NCI-H2107 (cell line): Measurements from ENCODE around the gene CDH18.

Source experiments
- DNase-seq: peaks from one replicate; lab custom pipeline; 2025; lab: John Stamatoyannopoulos, UW

Gene CDH18, protein sequence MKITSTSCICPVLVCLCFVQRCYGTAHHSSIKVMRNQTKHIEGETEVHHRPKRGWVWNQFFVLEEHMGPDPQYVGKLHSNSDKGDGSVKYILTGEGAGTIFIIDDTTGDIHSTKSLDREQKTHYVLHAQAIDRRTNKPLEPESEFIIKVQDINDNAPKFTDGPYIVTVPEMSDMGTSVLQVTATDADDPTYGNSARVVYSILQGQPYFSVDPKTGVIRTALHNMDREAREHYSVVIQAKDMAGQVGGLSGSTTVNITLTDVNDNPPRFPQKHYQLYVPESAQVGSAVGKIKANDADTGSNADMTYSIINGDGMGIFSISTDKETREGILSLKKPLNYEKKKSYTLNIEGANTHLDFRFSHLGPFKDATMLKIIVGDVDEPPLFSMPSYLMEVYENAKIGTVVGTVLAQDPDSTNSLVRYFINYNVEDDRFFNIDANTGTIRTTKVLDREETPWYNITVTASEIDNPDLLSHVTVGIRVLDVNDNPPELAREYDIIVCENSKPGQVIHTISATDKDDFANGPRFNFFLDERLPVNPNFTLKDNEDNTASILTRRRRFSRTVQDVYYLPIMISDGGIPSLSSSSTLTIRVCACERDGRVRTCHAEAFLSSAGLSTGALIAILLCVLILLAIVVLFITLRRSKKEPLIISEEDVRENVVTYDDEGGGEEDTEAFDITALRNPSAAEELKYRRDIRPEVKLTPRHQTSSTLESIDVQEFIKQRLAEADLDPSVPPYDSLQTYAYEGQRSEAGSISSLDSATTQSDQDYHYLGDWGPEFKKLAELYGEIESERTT

GRCh38 chr5:19987612-19988361 lies at the start of gene CDH18:
Gene CDH18, minus strand, starts transcription at chr5:19988200. Its CDS starts 149,214 bp downstream, at chr5:19838986.
- no peak for DNase-seq

GRCh38 chr5:20034717-20035116 lies 46.7 kb upstream of the CDH18 start:
- no peak for DNase-seq

DNA sequence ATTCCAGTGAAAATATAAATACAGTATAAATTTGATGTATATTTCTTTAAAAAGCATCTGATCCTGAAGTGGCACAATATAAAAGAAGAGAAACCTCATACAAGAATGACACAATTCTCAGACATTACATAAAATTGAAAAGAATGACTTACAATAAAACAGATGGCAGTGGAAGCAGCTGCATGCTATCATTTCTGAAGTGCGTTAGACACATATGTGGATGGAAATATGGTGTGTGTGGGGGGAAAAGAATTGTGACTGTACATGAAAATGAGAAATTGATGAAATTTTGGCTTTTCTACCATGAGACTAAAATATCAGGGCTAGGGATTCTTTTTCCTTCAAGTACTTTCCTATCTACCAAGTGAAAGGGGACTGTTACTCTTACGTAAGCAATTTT lies 45.9 kb upstream of the CDH18 start:
- no peak for DNase-seq

- DNase-seq: no peak
Measured at GRCh38 chr5:20032896-20033295, 44.9 kb upstream of the CDH18 start.

DNA sequence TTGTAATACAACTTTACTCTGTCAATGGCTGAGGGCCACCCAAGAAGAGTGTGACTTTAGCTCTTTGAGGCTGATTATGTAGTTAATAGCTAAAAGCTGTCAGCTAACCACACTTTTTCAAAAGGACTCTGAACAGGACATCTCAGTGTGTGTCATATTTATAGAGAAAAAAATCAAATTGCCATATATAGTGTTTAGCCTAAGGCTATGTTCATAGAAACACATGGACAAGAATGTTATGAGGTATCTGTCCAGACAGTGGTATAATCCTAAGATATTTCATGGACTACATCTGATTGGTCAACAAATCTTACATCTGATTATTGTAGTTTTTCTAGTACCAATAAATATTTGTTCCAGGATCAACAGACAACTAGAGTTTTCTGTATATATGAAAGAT lies 42.1 kb upstream of the CDH18 start:
- no peak for DNase-seq

- no peak for DNase-seq
Measured at GRCh38 chr5:20029266-20029665, 41.3 kb upstream of the CDH18 start.

DNA sequence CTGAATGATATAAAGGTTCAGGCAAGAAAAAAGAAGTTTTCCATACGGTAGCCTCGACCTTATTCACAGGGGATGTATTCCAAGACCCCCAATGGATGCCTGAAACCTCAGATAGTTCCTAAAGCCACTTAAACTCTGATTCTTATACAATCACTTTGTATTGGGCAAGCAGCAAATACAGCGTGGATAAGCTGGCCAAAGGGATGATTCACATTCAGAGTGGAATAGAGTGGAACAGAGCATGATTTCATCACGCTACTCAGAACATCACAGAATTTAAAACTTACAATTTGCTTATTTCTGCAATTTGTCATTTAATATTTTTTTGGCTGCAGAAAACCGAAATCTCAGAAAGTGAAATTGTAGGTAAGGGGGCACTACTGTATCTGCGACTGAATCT lies 40.5 kb upstream of the CDH18 start:
- DNase-seq: no peak

DNA sequence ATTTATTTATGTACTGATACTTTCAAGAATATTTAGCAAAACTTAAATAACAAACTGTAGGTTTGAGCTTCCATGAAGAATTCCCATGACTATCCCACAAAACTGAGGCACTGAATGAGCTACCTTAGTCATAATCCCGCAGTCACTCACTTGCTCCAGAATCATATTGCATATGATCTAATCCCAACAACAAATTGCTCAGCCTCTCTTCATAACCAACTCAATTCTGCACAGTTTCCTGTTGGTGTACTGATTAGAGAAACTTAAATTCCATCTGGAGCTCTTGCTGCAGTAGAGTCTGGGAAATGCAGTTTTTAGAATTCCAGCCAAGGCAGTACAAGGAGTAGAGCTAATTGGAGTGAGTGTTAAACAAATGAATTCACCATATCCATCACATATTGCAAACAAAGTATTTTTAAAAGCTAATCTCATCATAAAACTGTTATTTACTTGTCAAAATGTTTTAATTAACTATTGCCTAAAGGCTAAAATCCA lies 35.7 kb upstream of the CDH18 start:
- DNase-seq: no peak

- no peak for DNase-seq
Measured at GRCh38 chr5:20020247-20020646, 32.2 kb upstream of the CDH18 start.

GRCh38 chr5:20017021-20017420 lies 29.0 kb upstream of the CDH18 start:
- DNase-seq: no peak

DNA sequence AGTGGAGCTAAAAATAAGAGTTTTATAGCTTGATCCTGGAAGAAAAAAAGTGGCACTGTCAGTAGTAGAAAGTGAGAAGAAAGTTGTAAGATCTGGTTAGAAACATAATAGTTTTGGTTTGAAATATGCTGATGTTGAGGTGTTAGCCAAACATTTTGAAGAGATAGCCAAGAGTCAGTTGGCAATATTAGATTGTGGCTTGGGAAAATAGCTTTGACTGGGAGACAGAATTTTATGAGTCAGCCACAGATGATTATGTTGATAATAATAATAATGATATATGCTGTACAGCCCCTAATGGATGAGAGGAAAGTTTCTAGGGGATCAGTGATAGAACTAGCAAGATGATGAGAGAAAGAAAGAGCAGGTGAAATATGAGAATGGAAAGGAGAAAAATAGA lies 12.4 kb upstream of the CDH18 start:
- DNase-seq: no peak

DNA sequence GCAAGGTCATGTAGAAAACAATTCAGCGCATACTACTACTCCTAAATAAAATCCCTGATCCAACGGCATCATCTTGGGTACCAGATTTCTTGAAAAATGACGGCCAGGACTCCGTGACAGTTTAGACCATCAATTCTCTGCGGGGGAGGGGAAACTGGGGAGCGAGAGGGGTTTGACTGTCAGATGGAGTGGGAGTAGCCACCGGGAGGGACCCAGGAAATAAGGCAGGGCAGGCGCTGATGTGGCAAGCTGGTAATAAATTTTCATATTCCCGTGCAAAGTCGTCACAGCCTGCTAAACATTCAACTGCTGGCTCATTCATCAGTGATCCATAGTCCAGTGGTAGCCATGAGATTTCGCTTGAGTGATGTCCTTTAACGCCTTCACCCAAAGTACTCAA lies 457 bp upstream of the CDH18 start:
- no peak for DNase-seq

GRCh38 chr5:19986806-19987205 lies 1.2 kb downstream of the CDH18 start:
- DNase-seq: no peak

DNA sequence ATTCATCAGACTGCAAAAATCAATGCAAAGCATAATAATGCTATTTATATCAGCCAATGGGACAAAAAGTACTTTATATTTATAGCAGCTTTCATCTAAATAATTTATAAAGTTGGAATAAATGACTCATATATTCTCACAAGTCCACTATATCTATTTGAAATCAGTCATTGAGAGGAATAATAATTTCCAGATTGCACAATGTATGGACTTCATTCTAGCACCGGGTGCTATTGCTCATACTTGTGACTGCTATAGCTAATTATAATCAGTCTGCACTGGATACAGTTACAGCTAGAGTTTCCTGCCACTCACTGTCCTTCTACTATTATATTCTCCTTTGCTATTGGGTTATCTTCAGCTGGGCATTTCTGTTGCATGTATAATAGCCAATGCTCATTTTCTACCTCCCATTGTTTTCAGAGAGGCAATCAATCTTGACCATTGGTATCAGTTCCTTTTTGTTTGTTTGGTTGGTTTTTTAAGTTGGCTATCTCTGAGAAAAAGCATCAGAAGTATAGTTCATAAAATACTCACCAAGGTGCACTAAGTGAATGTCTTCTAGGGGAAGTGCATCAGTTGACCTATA lies 1.9 kb downstream of the CDH18 start:
- no peak for DNase-seq

GRCh38 chr5:19978476-19978875 lies 9.5 kb downstream of the CDH18 start:
- DNase-seq: no peak

DNA sequence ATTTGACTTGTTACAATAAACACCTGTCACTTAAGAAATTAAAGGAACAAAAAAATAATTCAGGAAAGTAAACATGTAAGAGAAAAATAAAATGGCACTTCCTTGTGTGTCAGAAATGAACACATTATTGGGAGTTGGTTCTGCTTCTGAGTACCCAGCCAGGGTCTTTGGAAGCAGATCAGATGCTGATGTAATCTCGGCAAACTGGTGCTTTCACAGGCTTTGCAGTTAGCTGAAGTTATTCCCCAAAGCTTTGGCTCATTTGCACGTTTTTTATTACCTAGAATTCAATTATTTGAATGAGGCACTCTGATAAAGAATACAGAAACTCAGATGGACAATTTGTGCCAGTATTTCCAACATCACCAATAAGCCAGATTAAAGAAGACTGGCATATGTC lies 10.9 kb downstream of the CDH18 start:
- DNase-seq: no peak

GRCh38 chr5:19975795-19976194 lies 12.2 kb downstream of the CDH18 start:
- no peak for DNase-seq

DNA sequence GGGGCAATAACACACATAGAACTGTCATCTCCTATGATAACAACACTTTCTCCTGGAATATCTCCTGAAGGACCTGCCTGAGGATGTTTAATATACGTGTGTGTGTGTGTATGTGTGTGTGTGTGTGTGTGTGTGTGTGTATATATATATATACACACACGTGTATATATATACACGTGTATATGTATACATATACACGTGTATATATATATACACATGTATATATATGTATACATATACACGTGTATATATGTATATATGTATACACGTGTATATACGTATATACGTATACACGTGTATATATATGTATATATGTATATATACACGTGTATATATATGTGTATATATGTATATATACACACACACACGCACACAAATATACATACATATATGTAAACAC lies 27.5 kb downstream of the CDH18 start:
- DNase-seq: no peak

DNA sequence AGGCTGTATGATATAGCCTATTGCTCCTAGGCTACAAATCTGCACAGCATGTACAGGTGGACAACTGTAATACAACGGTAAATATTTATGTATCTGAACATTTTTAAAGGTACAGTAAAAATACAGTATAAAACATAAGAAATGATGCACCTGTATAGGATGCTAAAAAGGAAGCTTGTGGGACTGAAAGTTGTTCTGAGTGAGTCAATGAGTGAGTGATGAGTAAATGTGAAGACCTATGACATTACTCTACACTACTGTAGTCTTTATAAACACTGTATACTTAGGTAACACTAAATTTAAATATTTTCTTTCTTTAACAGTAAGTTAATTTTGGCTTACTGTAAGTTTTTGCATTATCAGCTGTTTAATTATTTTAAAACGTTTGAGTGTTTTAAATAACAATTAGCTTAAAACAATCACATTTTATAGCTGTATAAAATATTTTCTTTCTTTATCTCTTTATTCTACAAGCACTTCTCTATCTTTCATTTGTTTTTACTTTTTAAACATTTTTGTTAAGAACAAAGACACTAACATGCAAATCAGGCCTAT lies 28.1 kb downstream of the CDH18 start:
- DNase-seq: no peak

DNA sequence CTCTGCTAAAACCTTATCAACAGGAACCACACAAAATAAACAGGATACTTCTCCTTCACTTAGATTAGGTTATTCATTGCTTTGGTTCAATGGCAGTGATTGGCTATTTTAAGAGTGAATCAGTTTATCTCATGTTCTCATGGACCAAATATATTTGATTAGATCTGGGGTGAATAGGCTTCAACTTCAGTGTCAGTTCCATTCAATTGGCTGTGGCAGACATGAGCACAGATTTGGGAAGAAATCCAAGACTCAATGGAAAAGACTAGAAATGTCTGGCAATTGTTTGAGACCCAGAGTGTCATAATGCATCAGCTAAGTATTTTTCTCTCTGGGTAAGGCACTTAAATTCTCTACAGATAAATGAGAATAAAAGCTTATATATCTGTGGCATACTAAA lies 37.1 kb downstream of the CDH18 start:
- no peak for DNase-seq

DNA sequence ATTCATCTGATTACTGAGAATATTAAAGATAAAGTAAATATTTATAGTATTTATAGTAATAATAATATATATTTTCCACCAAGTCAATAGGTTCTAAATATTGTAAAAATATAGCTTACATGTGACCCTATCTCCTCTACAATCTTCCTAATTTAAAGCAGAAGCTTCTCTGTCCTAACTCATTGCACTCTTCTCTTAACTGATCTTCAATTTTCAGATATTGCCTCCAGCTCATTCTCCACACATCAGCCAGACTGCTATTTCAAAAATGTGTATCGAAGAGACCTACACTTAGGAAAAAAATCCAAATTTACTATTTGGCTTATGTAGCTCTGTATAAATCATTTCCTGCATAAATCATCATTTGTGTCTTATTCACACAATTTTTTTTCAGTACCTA lies 47.8 kb downstream of the CDH18 start:
- no peak for DNase-seq

DNA sequence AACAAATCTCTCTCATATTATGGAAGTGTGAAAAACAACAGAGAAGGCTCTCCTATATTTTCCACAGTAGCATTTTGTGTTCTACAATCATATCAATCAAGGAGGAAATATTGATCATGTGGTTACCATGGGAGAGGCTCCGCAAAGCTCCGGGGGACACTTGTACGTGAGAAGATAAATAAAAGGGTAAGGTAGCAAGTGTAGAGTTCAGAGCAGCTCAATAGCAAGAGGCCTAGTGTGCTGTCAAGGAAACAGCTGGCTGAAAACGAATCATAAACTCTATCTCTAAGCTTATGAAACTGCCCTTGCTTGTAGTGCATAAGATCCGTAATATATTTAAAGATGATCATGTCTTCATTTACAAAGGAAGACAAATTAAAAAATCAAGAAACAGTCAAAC lies 57.5 kb downstream of the CDH18 start:
- no peak for DNase-seq
